Activated naive CD4-positive, alpha-beta T cell treated with anti-CD3 and anti-CD28 coated beads, Interleukin-2, amount 50 U/mL, for 72 hours (primary cell): ENCODE data around the gene TBC1D8. TPM values are rescaled to one million over a fixed set of nuclear protein-coding genes. Genes with fewer than 3 reads are reported as not detected.
A peak's percentile ranks its signal among the peaks of the same experiment; 100 is the strongest.

Experiments used
- ATAC-seq, 2 donors: fragments of 150-1000 bp; cut with Tn5 transposase; 2 replicates each; pipeline ENCODE4 v1.10.0; 2021; ENCODE audit warnings: mild to moderate bottlenecking in 2 of 2, moderate library complexity in 2 of 2
- DNase-seq, 2 donors: peaks; one replicate each; pipeline ENCODE4 v3.0.0; 2021 to 2022; ENCODE audit warnings: low spot score in 2 of 2
- H3K27ac Mint-ChIP-seq, 2 donors: one replicate each; pipeline ENCODE4 v1.8.0; 2022; ENCODE audit warnings: mild to moderate bottlenecking in 2 of 2, mixed read lengths in 2 of 2
- H3K36me3 Mint-ChIP-seq, 2 donors: one replicate each; pipeline ENCODE4 v1.8.0; 2022; ENCODE audit warnings: mixed read lengths in 2 of 2
- H3K9me3 Mint-ChIP-seq, 2 donors: one replicate each; pipeline ENCODE4 v1.8.0; 2022; ENCODE audit warnings: mixed read lengths in 2 of 2
- total RNA-seq, 2 donors: library from RNA; stranded (reverse); gene quantifications; one replicate each; pipeline ENCODE4 v1.2.3, GENCODE V29; 2022

The TBC1D8 gene
- total RNA-seq, 2 donors from 2014 or later, result 2.6 to 12.1 TPM

DNA sequence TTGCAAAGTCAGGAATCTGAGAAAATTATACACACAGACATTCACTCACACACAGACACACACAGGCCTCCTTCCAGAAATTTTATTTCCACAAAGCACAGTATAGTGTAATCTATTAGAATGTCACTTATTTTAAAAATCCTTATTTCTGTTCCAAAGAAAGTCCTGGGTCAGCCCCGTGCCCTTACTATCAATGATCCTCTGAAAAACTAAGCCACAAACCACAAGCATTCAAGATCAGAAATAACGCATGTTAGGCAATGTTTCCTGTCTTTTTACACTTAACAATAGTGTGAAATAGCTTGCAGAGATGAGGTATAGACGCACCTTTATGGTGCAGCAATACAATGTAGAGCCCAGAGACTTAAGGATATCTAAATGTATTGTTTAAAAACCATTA, 25.8 kb downstream of the TBC1D8 start:
- H3K27ac Mint-ChIP-seq, result no peak overlapping the region
- no peaks in the 10 kb centered on the region for H3K36me3 Mint-ChIP-seq
- no peaks in the 10 kb centered on the region for H3K9me3 Mint-ChIP-seq
- ATAC-seq (peak in 1 of 2 donors; percentile 41), DNase-seq (no peak)

GRCh38 chr2:101124643-101125366, 26.4 kb downstream of the TBC1D8 start:
- Mint-ChIP-seq H3K36me3 (no peaks in the 10 kb centered on the region), H3K9me3 (no peaks in the 10 kb centered on the region), H3K27ac (no peak overlapping the region)
- no peak for ATAC-seq
- DNase-seq, result no peak

DNA sequence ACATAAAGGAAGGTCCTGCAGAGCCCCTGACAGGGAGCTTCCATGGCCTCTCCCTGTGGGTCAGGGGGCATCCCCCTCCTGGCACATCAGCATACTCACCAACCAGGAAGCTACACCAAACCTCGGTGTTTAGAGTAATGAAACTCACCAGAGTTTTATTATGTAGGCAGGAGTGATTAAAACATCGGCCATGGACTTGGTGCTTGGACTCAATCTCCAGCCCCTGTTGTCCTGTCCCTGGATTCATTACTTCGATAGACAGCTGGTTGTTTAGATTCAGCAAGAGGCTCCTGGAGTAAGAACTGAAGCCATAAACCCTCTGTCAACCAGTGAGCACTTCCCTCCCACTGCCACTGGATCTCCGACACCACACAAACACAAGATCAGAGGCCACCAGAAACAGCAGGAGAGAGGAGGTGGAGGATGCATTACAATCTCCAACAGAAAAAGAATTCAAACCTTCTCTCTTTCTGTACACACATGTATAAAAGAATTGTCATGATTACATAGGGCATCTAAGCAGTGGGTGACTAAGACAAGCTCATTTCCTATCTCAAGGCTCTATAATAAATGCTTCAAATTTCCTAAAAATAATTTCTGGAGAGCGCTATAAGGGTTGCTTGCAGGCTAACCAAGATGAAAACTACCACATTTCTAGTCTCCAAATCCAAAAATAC, 27.2 kb downstream of the TBC1D8 start:
- ATAC-seq (peak in 1 of 2 donors; percentile 32), DNase-seq (no peak)
- Mint-ChIP-seq H3K9me3 (no peaks in the 10 kb centered on the region), H3K36me3 (no peaks in the 10 kb centered on the region), H3K27ac (no peak overlapping the region)

DNA sequence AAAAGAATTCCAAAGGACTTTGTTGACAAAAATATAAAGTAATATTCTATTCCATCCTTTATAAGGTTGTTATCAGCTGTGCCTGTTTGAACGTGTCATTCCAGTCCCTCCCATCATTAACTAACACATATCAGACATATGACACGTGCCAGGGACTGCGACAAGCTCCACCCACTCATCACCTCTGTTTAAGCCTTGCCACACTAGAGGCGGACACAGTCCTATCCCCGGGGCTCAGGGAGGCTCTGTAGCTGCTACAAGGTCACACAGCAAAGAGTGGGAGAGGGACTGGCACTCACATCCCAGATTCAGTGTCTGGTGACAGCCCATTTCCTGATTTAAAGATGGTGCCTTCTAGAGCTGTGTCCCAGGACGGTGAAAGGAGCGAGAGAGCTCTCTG, 30.0 kb downstream of the TBC1D8 start:
- Mint-ChIP-seq H3K27ac (no peak overlapping the region), H3K9me3 (no peaks in the 10 kb centered on the region), H3K36me3 (no peaks in the 10 kb centered on the region)
- DNase-seq (no peak), ATAC-seq (no peak)

DNA sequence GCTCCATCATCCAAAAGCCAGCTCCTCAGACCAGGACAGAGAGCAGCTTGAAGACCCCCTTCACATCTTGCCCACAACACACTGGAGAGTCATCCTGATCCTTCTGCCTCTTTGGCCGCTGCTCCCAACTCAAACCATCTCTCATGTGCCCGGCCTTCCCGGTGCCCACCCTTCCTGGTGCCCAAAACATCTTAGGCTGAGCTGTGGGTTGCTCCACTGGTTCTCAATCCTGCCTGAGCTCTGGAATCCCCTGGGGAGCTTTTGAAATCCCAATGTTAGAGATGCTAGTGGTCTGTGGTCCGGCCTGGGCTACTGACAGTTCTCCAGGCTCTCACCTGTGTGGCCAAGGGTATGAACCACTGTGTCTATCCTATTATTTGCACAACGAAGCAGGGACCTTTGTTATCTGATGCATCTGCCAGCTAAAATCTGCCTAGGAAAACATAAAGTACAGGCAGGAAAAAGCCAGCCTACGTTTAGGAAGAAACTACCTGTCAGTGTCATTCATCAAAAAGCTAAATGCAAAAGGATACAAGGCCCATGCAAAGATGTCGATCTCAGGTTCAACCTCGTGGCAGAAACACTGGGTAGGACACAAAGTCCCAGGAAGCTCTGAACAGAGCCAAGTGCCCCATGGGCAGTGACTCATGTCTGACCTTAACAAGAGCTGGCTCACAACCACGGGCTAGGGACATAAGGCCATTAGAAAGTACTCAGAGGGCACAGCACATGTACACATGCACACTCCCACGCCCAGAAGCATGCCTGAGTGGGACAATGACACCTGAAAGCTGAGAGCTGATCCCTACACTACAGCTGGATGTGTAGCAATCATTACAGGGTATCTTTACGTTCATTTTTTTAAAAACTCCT, 30.8 kb downstream of the TBC1D8 start:
- H3K36me3 Mint-ChIP-seq, result no peaks in the 10 kb centered on the region
- DNase-seq, result no peak
- ATAC-seq, result peak in 1 of 2 donors; percentile 93
- no peaks in the 10 kb centered on the region for H3K9me3 Mint-ChIP-seq
- H3K27ac Mint-ChIP-seq, result peak overlapping the region in 1 of 2 donors; percentile 14

DNA sequence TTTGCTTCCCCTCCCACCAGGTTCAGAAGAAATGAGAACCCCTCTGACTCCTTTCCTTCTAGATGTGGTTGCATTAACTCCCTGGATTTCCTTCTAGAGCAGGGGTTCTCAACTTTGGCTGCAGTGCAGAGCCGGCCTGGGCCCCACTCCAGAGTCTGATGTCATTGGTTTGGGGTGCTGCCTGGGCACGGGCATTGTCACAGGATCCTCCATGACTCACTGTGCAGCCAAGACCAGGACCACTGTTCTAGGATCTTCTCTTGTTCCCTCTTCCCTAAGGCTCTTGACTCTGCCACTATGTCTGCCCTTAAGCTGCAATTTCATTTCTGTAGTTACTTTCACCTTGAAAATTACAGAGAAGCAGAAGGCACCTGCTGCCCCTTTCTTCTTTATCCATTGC, 31.8 kb downstream of the TBC1D8 start:
- H3K36me3 Mint-ChIP-seq, result no peaks in the 10 kb centered on the region
- no peaks in the 10 kb centered on the region for H3K9me3 Mint-ChIP-seq
- ATAC-seq (no peak), DNase-seq (no peak)
- H3K27ac Mint-ChIP-seq, result peak overlapping the region in 1 of 2 donors; percentile 14

GRCh38 chr2:101116841-101117552, 34.2 kb downstream of the TBC1D8 start:
- ATAC-seq (no peak), DNase-seq (no peak)
- Mint-ChIP-seq H3K27ac (no peak overlapping the region), H3K9me3 (no peaks in the 10 kb centered on the region), H3K36me3 (no peaks in the 10 kb centered on the region)

- no peak for ATAC-seq
- Mint-ChIP-seq H3K9me3 (no peaks in the 10 kb centered on the region), H3K27ac (no peak overlapping the region), H3K36me3 (no peaks in the 10 kb centered on the region)
- DNase-seq, result no peak
Measured at GRCh38 chr2:101116348-101116747, 34.8 kb downstream of the TBC1D8 start.

GRCh38 chr2:101115664-101116063, 35.5 kb downstream of the TBC1D8 start:
- DNase-seq (no peak), ATAC-seq (no peak)
- H3K27ac Mint-ChIP-seq, result no peak overlapping the region
- H3K9me3 Mint-ChIP-seq, result no peaks in the 10 kb centered on the region
- H3K36me3 Mint-ChIP-seq, result no peaks in the 10 kb centered on the region

GRCh38 chr2:101114815-101115214, 36.4 kb downstream of the TBC1D8 start:
- DNase-seq, result no peak
- H3K27ac Mint-ChIP-seq, result no peak overlapping the region
- no peaks in the 10 kb centered on the region for H3K9me3 Mint-ChIP-seq
- no peak for ATAC-seq
- H3K36me3 Mint-ChIP-seq, result no peaks in the 10 kb centered on the region

DNA sequence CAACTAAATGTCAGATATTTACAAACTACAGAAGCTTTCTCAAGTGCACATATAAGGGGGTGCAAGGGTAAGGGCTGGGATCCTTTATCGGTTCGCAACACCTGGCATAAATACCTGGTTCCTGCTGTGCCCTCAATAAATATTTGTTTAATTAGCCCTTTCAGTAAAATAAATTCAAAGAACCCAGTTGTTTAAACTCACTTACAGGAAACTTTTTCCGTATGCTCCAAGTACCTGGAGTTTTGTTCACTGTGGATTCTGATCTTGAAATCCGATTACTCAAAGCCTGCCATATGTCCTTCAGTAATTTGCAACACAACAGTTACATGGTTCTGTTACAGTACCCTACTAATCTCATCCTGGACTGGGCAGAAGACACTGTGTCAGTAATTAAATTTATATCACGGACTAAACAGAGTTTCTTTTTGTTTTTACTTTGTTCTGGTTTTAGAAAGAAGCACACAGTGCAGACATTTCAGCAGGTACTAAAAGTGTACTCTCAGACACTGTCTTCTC, 36.9 kb downstream of the TBC1D8 start:
- ATAC-seq (no peak), DNase-seq (no peak)
- no peaks in the 10 kb centered on the region for H3K9me3 Mint-ChIP-seq
- no peaks in the 10 kb centered on the region for H3K36me3 Mint-ChIP-seq
- no peak overlapping the region for H3K27ac Mint-ChIP-seq

GRCh38 chr2:101113441-101114267, 37.5 kb downstream of the TBC1D8 start:
- Mint-ChIP-seq H3K27ac (no peak overlapping the region), H3K36me3 (no peaks in the 10 kb centered on the region), H3K9me3 (no peaks in the 10 kb centered on the region)
- ATAC-seq (peak; percentile 24 to 78), DNase-seq (no peak)

DNA sequence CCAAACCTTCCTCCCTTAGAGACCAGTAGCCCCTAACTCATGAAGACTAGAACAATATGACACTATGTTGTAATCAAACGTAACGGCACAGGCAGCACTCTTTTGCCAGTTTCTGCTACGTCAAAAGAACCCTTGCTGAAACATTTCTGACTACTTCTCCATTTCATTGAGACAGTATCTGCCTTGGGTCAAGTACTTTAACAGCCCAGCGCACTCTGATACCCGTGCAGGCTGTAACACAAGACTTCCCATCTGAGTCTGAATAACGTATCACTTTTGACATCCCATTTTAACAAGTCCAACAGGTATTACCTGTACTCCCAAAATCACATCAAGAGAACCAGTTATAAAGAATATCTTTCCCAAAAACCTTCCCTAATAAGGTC, 38.4 kb downstream of the TBC1D8 start:
- DNase-seq (no peak), ATAC-seq (no peak)
- no peaks in the 10 kb centered on the region for H3K9me3 Mint-ChIP-seq
- no peak overlapping the region for H3K27ac Mint-ChIP-seq
- H3K36me3 Mint-ChIP-seq, result no peaks in the 10 kb centered on the region

DNA sequence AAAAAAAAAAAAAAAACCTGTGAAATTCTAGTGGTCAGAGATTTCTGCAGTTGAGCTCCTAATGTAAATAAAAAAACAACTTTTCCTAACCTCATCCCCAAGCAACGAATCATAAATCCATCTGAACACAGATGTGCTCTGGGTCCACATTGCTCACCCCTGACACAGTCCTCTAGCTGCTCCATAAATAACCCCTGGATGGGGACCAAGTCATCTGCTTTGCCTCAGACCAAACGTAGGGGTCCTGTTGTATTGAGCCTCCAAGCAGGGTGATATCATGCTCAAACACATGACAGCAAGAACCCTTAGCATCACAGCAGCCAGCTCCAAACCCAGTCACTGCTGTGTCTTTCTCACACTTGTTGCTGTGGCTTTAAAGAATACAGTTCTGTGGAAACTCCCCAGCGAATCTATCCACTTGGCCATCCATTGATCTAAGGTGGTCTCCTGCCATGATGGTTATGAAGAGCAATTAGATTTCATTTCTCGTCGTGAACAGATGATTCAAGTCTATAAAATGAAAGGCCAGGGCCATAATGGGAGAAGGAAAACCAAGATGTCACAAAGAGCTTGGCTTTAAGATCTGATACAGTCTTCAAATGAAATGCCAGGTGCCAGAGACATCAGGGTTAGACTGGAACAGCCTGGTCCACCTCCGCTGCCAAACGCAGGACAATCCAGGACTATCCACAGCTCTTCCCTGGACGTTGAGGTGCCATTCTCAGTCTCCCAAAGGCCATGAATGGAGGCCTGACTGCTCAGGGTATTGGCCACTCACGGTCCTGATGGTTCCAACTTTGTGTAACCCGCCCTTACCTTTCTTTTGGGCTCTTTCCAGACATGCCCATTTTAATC, 39.0 kb downstream of the TBC1D8 start:
- no peaks in the 10 kb centered on the region for H3K36me3 Mint-ChIP-seq
- ATAC-seq (no peak), DNase-seq (no peak)
- no peak overlapping the region for H3K27ac Mint-ChIP-seq
- H3K9me3 Mint-ChIP-seq, result no peaks in the 10 kb centered on the region

- ATAC-seq (no peak), DNase-seq (no peak)
- no peak overlapping the region for H3K27ac Mint-ChIP-seq
- no peaks in the 10 kb centered on the region for H3K9me3 Mint-ChIP-seq
- H3K36me3 Mint-ChIP-seq, result no peaks in the 10 kb centered on the region
Measured at GRCh38 chr2:101111262-101111838, 39.8 kb downstream of the TBC1D8 start.
